H1 (cell line): ENCODE data around the gene FCRL6. TPM values are rescaled to one million over a fixed set of nuclear protein-coding genes. Genes with fewer than 3 reads are reported as not detected.

Source experiments
- CTCF ChIA-PET: fragments of 300-600 bp; sonication (Branson Sonifier 250); formaldehyde crosslinking; loops from one replicate; lab custom pipeline; 2021; ENCODE audit not compliant: partially characterized antibody; lab: Charles Lee
- POLR2A ChIA-PET: fragments of 300-600 bp; sonication (Branson Sonifier 250); formaldehyde crosslinking; loops from one replicate; lab custom pipeline; 2021; ENCODE audit warnings: inconsistent platforms; ENCODE audit not compliant: partially characterized antibody; lab: Charles Lee
- DNase-seq, 2 experiments: peaks; one replicate each; pipeline versions ENCODE4 v3.0.0 to v3.0.0-alpha.2; 2010 to 2022; ENCODE audit warnings: low spot score in 2 of 2, low read depth in 1 of 2, mixed read lengths in 1 of 2
- FAIRE-seq: peaks from 2 replicates; lab custom pipeline; 2011; peaks lifted over from hg19 to GRCh38; lab: Jason Lieb, UNC
- H2AFZ ChIP-seq: 2 replicates; pipeline ENCODE4 v1.8.1; 2012; ENCODE audit warnings: low read length, inconsistent platforms
- H2AK5ac ChIP-seq: 2 replicates; pipeline ENCODE4 v1.6.1; 2013; ENCODE audit warnings: low read depth, low read length
- H2BK120ac ChIP-seq: replicated peaks from 2 replicates; pipeline ENCODE3; 2013; ENCODE audit warnings: low read depth, low read length, inconsistent platforms
- H2BK12ac ChIP-seq: 2 replicates; pipeline ENCODE4 v1.6.1; 2013; ENCODE audit warnings: low read depth, low read length
- H2BK15ac ChIP-seq: 2 replicates; pipeline ENCODE4 v1.6.1; 2013; ENCODE audit warnings: low read length
- H2BK20ac ChIP-seq: 2 replicates; pipeline ENCODE4 v1.6.1; 2013; ENCODE audit warnings: low read length
- H2BK5ac ChIP-seq: 2 replicates; pipeline ENCODE4 v1.6.1; 2013; ENCODE audit warnings: low read depth, low read length
- H3K14ac ChIP-seq: 2 replicates; pipeline ENCODE4 v1.6.1; 2013; ENCODE audit warnings: inconsistent platforms; ENCODE audit not compliant: insufficient read length
- H3K18ac ChIP-seq: 2 replicates; pipeline ENCODE4 v1.6.1; 2013; ENCODE audit warnings: low read length; ENCODE audit errors: extremely low read depth
- H3K23ac ChIP-seq: 2 replicates; pipeline ENCODE4 v1.6.1; 2013; ENCODE audit warnings: inconsistent platforms; ENCODE audit not compliant: insufficient read length
- H3K23me2 ChIP-seq: 2 replicates; pipeline ENCODE4 v1.6.1; 2013; ENCODE audit warnings: low read depth, low read length
- H3K27ac ChIP-seq: 2 replicates; pipeline ENCODE4 v1.6.1; 2011; ENCODE audit warnings: low read depth, low read length, inconsistent platforms
- H3K27me3 ChIP-seq, 4 experiments: replicated peaks in 1 of 4; 1 replicate in 1 of 4; 2 replicates in 3 of 4; pipeline versions ENCODE4 v1.6.1 to v1.8.1; 2011 to 2013; ENCODE audit warnings: low read length in 3 of 4, mild to moderate bottlenecking in 3 of 4, inconsistent platforms in 2 of 4, mixed read lengths in 2 of 4, moderate library complexity in 1 of 4; ENCODE audit not compliant: control insufficient read depth in 3 of 4, insufficient read depth in 3 of 4; ENCODE audit errors: extremely low read depth in 1 of 4
- H3K36me3 ChIP-seq, 4 experiments: 2 replicates each; pipeline versions ENCODE4 v1.6.1 to v1.8.1; 2011 to 2013; ENCODE audit warnings: mild to moderate bottlenecking in 4 of 4, low read length in 3 of 4, moderate library complexity in 2 of 4, control low read depth in 1 of 4, inconsistent platforms in 1 of 4; ENCODE audit not compliant: insufficient read depth in 4 of 4, control insufficient read depth in 2 of 4
- H3K4ac ChIP-seq: replicated peaks from 2 replicates; pipeline ENCODE3; 2013; ENCODE audit warnings: low read length, low read depth, mixed read lengths, inconsistent platforms; ENCODE audit not compliant: insufficient read length
- H3K4me1 ChIP-seq, 4 experiments: replicated peaks in 1 of 4; 1 replicate in 1 of 4; 2 replicates in 3 of 4; pipeline versions ENCODE4 v1.6.1 to v1.8.1; 2011 to 2013; ENCODE audit warnings: low read length in 3 of 4, inconsistent platforms in 2 of 4, mixed read lengths in 1 of 4; ENCODE audit not compliant: insufficient read depth in 4 of 4, control insufficient read depth in 3 of 4
- H3K4me2 ChIP-seq, 2 experiments: 2 replicates each; pipeline versions ENCODE4 v1.6.1 to v1.8.1; 2011 to 2013; ENCODE audit warnings: low read depth in 2 of 2, low read length in 2 of 2, control low read depth in 1 of 2, inconsistent platforms in 1 of 2, mild to moderate bottlenecking in 1 of 2; ENCODE audit not compliant: insufficient read depth in 1 of 2
- H3K4me3 ChIP-seq, 4 experiments: fragments of 200-600, 300-600 bp in 1 of 4; sonication (generic), shearing (Covaris generic), sonication (Bioruptor Twin) in 1 of 4; 2 replicates each; pipeline versions ENCODE4 v1.5.1 to v1.8.1; 2011 to 2016; ENCODE audit warnings: low read length in 4 of 4, low read depth in 3 of 4, control low read depth in 2 of 4, inconsistent platforms in 2 of 4, mild to moderate bottlenecking in 2 of 4, mixed read lengths in 1 of 4, moderate library complexity in 1 of 4; ENCODE audit not compliant: insufficient read depth in 2 of 4; ENCODE audit errors: extremely low read depth in 1 of 4
- H3K56ac ChIP-seq: replicated peaks from 2 replicates; pipeline ENCODE3; 2013; ENCODE audit warnings: low read depth, mild to moderate bottlenecking, mixed read lengths, low read length, inconsistent platforms; ENCODE audit not compliant: insufficient read length
- H3K79me1 ChIP-seq: 2 replicates; pipeline ENCODE4 v1.6.1; 2013; ENCODE audit warnings: low read depth, low read length, control low read depth
- H3K79me2 ChIP-seq, 2 experiments: 2 replicates each; pipeline versions ENCODE4 v1.6.1 to v1.8.1; 2012 to 2013; ENCODE audit warnings: low read length in 2 of 2, mild to moderate bottlenecking in 2 of 2, inconsistent platforms in 1 of 2; ENCODE audit not compliant: insufficient read depth in 2 of 2, control insufficient read depth in 1 of 2
- H3K9ac ChIP-seq, 4 experiments: replicated peaks in 1 of 4; 1 replicate in 1 of 4; 2 replicates in 3 of 4; pipeline versions ENCODE4 v1.6.1 to v1.8.1; 2011 to 2013; ENCODE audit warnings: low read depth in 3 of 4, low read length in 3 of 4, control low read depth in 2 of 4, mild to moderate bottlenecking in 2 of 4, moderate library complexity in 2 of 4, inconsistent platforms in 1 of 4; ENCODE audit errors: extremely low read depth in 1 of 4
- H3K9me3 ChIP-seq, 2 experiments: 2 replicates each; pipeline versions ENCODE4 v1.6.1 to v1.8.1; 2012 to 2013; ENCODE audit warnings: mild to moderate bottlenecking in 2 of 2, moderate library complexity in 2 of 2, control low read depth in 1 of 2, inconsistent platforms in 1 of 2, low read depth in 1 of 2, low read length in 1 of 2, mixed read lengths in 1 of 2; ENCODE audit not compliant: insufficient read depth in 2 of 2
- H4K20me1 ChIP-seq, 2 experiments: replicated peaks in 1 of 2; 2 replicates each; pipeline versions ENCODE3 to v1.8.1; 2011 to 2013; ENCODE audit warnings: inconsistent platforms in 2 of 2, low read length in 2 of 2, mild to moderate bottlenecking in 1 of 2; ENCODE audit not compliant: insufficient read depth in 2 of 2, control insufficient read depth in 1 of 2
- H4K5ac ChIP-seq: 2 replicates; pipeline ENCODE4 v1.6.1; 2013; ENCODE audit warnings: low read length, low read depth, mixed read lengths, inconsistent platforms; ENCODE audit not compliant: insufficient read length
- H4K8ac ChIP-seq: 2 replicates; pipeline ENCODE4 v1.8.0; 2013; ENCODE audit warnings: mild to moderate bottlenecking, moderate library complexity, low read length, inconsistent platforms; ENCODE audit not compliant: insufficient read depth; ENCODE audit errors: extremely low read depth
- H4K91ac ChIP-seq: replicated peaks from 2 replicates; pipeline ENCODE3; 2013; ENCODE audit warnings: low read length, mixed read lengths, inconsistent platforms; ENCODE audit not compliant: insufficient read length
- CREB1 ChIP-seq: IDR thresholded peaks from 2 replicates; pipeline ENCODE4 v1.6.1; 2012; ENCODE audit warnings: inconsistent platforms
- MAFK ChIP-seq: IDR thresholded peaks from 2 replicates; pipeline ENCODE4 v1.6.1; 2012; ENCODE audit warnings: low read depth, mild to moderate bottlenecking, improper control_type of control experiment, low read length
- WGBS, 2 experiments: shearing (Covaris generic) in 1 of 2; methylation state at CpG; one replicate each; pipeline versions ENCODE4 v1.1.6 to v1.1.7; 2013 to 2015; ENCODE audit warnings: low lambda C conversion rate in 2 of 2, mixed read lengths in 2 of 2, inconsistent platforms in 1 of 2, low coverage in 1 of 2, missing lambda C conversion rate in 1 of 2; ENCODE audit not compliant: insufficient replicate concordance in 2 of 2, insufficient coverage in 1 of 2, insufficient read length in 1 of 2; ENCODE audit errors: extremely low coverage in 1 of 2, missing lambda C conversion rate in 1 of 2; 5-methylcytosine and 5-hydroxymethylcytosine counted together
- polyA plus RNA-seq, 7 experiments: library from polyadenylated mRNA; depleted of rRNA in 3 of 7; stranded (reverse) in 5 of 7; unstranded in 2 of 7; fragments of >200 nt in 5 of 7; fragments of 200-250 nt in 2 of 7; gene quantifications; 1 replicate in 5 of 7; 2 replicates in 1 of 7; 4 replicates in 1 of 7; pipeline versions ENCODE4 v1.2.1 to v1.2.3, GENCODE V29; 2011 to 2013; ENCODE audit warnings: missing spikeins in 2 of 7, mixed read lengths in 2 of 7
- total RNA-seq: library from RNA; stranded (reverse); fragmentation: NEBNext Ultra II Directional; extraction: Animal tissue kit (Norgen Biotek cat#: 25700); gene quantifications from 2 replicates; pipeline ENCODE4 v1.2.1, GENCODE V29; 2021

Gene FCRL6
- total and polyA plus RNA-seq, 2 of the 8 experiments (the other 6 are each of a cell fraction or from before 2014, with no cell fraction given), result not detected

DNA sequence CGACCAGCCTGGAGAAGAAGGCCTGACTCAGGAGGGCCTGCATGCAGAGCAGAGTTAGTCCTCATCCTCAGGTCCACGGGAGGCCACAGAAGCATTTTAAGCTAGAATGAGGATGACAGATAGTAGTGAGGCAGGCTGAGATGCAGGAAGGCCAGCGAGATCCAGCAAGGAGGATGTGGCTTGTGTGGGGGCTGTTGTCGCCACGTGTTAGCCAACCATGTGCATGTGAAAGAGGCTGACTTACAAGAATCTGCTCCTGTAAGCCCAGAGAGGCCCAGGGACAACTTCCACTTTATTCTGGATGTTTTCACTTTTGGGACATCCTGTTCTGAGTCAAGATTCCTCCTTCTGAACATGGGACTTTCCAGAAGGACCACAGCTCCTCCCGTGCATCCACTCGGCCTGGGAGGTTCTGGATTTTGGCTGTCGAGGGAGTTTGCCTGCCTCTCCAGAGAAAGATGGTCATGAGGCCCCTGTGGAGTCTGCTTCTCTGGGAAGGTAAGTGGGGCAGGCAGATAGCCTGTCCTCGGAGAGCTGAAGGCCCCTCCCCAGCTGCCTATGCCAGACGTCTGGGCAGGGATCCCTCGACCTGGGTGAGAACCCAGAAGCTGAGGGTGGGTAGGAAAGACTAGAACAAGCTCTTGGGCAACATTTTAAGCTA, 24.4 kb downstream of the FCRL6 start, which contains the start of gene SLAMF8:
Gene SLAMF8, plus strand, starts transcription at position 433 of the 661 bp plus-strand sequence. Its CDS starts 26 bp downstream, at position 459.
- H4K8ac ChIP-seq, result no peak within 1 kb of the TSS
- H2AK5ac ChIP-seq, result no peak within 1 kb of the TSS
- DNase-seq (no peak), FAIRE-seq (no peak)
- H2BK120ac ChIP-seq, result no peak within 1 kb of the TSS
- no peak within 1 kb of the TSS for H3K4me2 ChIP-seq
- no peak within 1 kb of the TSS for H4K5ac ChIP-seq
- H2BK5ac ChIP-seq, result no peak within 1 kb of the TSS
- no peak within 1 kb of the TSS for H4K91ac ChIP-seq
- H3K79me1 ChIP-seq, result no peaks in the 10 kb centered on the region
- 84% methylated on average over 10 of the region's 11 CpGs; no CpG with 5 or more reads in 1 of the 2 experiments for WGBS, 2 experiments
- H3K79me2 ChIP-seq, result no peaks in the 10 kb centered on the region
- no peak within 1 kb of the TSS for H2BK15ac ChIP-seq
- ChIA-PET POLR2A (no interaction called here), CTCF (interaction anchor here (0.9 to 11.2 kb wide), 7 partner anchors 12 to 181 kb away, joined by 3 to 175 read pairs (median 5); partner anchors contain the start of gene FCRL6)
- no peak within 1 kb of the TSS for H2BK12ac ChIP-seq
- no peak within 1 kb of the TSS for H2BK20ac ChIP-seq
- no peak within 1 kb of the TSS for H3K23ac ChIP-seq
- H3K56ac ChIP-seq, result no peak within 1 kb of the TSS
- no peak within 1 kb of the TSS for H2AFZ ChIP-seq
- no peak within 1 kb of the TSS for H3K9ac ChIP-seq
- H3K9me3 ChIP-seq, result no peaks in the 10 kb centered on the region
- no peak within 1 kb of the TSS for H3K18ac ChIP-seq
- H3K23me2 ChIP-seq, result no peaks in the 10 kb centered on the region
- no peaks in the 10 kb centered on the region for H3K36me3 ChIP-seq
- no peak within 1 kb of the TSS for H3K4ac ChIP-seq
- H3K14ac ChIP-seq, result no peak within 1 kb of the TSS
- H3K27me3 ChIP-seq, result no peaks in the 10 kb centered on the region; a peak in 1 of 7 replicates
- H3K4me1 ChIP-seq, result 0 out of 7 replicates have a peak, but pooled peaks cover 0 to 3% (median under 1%) of the 10 kb centered on the region in 4 experiments
- no peak within 1 kb of the TSS for H3K4me3 ChIP-seq
- H3K27ac ChIP-seq, result no peak within 1 kb of the TSS
- no peaks in the 10 kb centered on the region for H4K20me1 ChIP-seq
- no peak for TF ChIP-seq CREB1
- no peak for TF ChIP-seq MAFK
